ENCODE data around the gene NDST3. TPM values are rescaled to one million over a fixed set of nuclear protein-coding genes. Genes with fewer than 3 reads are reported as not detected.

Gene NDST3
- total RNA-seq, 1 experiment from 2014 or later, result not detected

DNA sequence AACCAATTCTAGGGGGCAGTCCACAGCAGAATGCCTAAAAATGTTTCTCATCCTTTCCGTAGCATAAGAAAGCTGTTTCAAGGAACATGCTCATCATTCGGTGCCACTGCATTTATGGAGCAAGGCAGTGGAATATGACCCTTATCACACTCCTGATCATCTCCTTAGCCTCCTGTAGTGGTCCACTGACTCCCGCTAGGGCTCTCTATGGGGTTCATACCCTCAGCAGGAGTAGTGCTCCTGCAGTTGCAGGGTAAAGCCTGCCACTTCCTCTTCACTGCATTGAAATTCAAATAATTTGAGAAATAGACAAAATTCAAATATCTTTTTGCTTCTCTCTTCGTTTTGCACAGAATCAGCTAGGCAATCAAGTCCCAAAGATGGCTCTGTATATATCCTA lies 107.0 kb downstream of the NDST3 start:
- BruUV-seq (replicated peaks), result no TSS peak
- Histone ChIP-seq H3K27ac (ENCODE audit: low read length) (no peak overlapping the region), H3K27me3 (ENCODE audit: control insufficient read depth, insufficient read depth, low read length) (no peaks in the 10 kb centered on the region), H3K9me3 (ENCODE audit: control insufficient read depth, insufficient read depth, low read depth, low read length) (no peaks in the 10 kb centered on the region), H3K4me1 (ENCODE audit: control insufficient read depth, insufficient read depth, low read length) (no peaks in the 10 kb centered on the region), H3K4me3 (ENCODE audit: low read depth in 2 of 2, low read length in 2 of 2) (no peak overlapping the region), H3K36me3 (ENCODE audit: control insufficient read depth, insufficient read depth, low read length) (no peaks in the 10 kb centered on the region)
- ChIA-PET CTCF (no interaction called here), POLR2A (no interaction called here)
- intact Hi-C loops (cut with micrococcal nuclease; ENCODE audit: unreplicated experiment) (no loop called here), in situ Hi-C loops (cut with HindIII; ENCODE audit: low pct_unique_long_range_greater_than_20kb, low sequenced_read_pairs) (no loop called here)
- no peak for ATAC-seq
- no peak for TF ChIP-seq SIN3A (IDR thresholded peaks at IDR 0.05; ENCODE audit: borderline replicate concordance, insufficient read depth, low read depth, low read length)
- TF ChIP-seq TCF7L2 (IDR thresholded peaks at IDR 0.05; ENCODE audit: low read depth, low read length), result no peak
- no peak for TF ChIP-seq POLR2AphosphoS5 (IDR thresholded peaks at IDR 0.05; ENCODE audit: low read depth, low read length)
- TF ChIP-seq, protein P1, sequence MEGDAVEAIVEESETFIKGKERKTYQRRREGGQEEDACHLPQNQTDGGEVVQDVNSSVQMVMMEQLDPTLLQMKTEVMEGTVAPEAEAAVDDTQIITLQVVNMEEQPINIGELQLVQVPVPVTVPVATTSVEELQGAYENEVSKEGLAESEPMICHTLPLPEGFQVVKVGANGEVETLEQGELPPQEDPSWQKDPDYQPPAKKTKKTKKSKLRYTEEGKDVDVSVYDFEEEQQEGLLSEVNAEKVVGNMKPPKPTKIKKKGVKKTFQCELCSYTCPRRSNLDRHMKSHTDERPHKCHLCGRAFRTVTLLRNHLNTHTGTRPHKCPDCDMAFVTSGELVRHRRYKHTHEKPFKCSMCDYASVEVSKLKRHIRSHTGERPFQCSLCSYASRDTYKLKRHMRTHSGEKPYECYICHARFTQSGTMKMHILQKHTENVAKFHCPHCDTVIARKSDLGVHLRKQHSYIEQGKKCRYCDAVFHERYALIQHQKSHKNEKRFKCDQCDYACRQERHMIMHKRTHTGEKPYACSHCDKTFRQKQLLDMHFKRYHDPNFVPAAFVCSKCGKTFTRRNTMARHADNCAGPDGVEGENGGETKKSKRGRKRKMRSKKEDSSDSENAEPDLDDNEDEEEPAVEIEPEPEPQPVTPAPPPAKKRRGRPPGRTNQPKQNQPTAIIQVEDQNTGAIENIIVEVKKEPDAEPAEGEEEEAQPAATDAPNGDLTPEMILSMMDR (IDR thresholded peaks at IDR 0.05), result no peak
- TF ChIP-seq, protein P2, sequence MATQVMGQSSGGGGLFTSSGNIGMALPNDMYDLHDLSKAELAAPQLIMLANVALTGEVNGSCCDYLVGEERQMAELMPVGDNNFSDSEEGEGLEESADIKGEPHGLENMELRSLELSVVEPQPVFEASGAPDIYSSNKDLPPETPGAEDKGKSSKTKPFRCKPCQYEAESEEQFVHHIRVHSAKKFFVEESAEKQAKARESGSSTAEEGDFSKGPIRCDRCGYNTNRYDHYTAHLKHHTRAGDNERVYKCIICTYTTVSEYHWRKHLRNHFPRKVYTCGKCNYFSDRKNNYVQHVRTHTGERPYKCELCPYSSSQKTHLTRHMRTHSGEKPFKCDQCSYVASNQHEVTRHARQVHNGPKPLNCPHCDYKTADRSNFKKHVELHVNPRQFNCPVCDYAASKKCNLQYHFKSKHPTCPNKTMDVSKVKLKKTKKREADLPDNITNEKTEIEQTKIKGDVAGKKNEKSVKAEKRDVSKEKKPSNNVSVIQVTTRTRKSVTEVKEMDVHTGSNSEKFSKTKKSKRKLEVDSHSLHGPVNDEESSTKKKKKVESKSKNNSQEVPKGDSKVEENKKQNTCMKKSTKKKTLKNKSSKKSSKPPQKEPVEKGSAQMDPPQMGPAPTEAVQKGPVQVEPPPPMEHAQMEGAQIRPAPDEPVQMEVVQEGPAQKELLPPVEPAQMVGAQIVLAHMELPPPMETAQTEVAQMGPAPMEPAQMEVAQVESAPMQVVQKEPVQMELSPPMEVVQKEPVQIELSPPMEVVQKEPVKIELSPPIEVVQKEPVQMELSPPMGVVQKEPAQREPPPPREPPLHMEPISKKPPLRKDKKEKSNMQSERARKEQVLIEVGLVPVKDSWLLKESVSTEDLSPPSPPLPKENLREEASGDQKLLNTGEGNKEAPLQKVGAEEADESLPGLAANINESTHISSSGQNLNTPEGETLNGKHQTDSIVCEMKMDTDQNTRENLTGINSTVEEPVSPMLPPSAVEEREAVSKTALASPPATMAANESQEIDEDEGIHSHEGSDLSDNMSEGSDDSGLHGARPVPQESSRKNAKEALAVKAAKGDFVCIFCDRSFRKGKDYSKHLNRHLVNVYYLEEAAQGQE (IDR thresholded peaks at IDR 0.05; ENCODE audit: insufficient read depth in 1 of 2, low read depth in 2 of 2, low read length in 1 of 2), result no peak
- no peak for DNase-seq (ENCODE audit: low read depth, low spot score)

DNA sequence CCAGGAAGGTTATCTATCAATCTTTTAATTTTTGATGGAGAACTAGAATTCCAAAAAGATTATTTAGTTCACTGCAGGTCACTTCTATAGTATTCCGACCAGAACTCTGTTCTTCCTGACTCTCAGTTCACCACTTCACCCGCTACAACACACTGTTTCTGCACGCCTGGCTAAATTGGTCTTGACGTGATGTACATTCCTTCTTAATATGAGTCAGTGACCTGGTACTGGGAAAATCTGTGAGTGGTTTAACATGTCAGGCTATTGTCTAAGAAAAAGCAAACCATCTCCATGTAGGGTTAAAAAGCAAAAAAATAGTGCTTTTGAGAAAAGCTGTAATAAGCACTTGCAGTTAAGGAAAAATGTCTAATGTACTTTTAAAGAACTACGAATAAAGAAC lies 120.4 kb downstream of the NDST3 start:
- ATAC-seq (no peak), DNase-seq (ENCODE audit: low read depth, low spot score) (no peak)
- no peaks in the 10 kb centered on the region for H3K36me3 ChIP-seq (ENCODE audit: control insufficient read depth, insufficient read depth, low read length)
- H3K27ac ChIP-seq (ENCODE audit: low read length), result no peak overlapping the region
- ChIA-PET CTCF (no interaction called here), POLR2A (no interaction called here)
- in situ Hi-C loops (cut with HindIII; ENCODE audit: low pct_unique_long_range_greater_than_20kb, low sequenced_read_pairs), result no loop called here
- TF ChIP-seq TCF7L2 (IDR thresholded peaks at IDR 0.05; ENCODE audit: low read depth, low read length), result no peak
- TF ChIP-seq, protein P1 (IDR thresholded peaks at IDR 0.05), result no peak
- no peak for TF ChIP-seq SIN3A (IDR thresholded peaks at IDR 0.05; ENCODE audit: borderline replicate concordance, insufficient read depth, low read depth, low read length)
- TF ChIP-seq, protein P2 (IDR thresholded peaks at IDR 0.05; ENCODE audit: insufficient read depth in 1 of 2, low read depth in 2 of 2, low read length in 1 of 2), result no peak
- no peak for TF ChIP-seq POLR2AphosphoS5 (IDR thresholded peaks at IDR 0.05; ENCODE audit: low read depth, low read length)
- H3K4me3 ChIP-seq (ENCODE audit: low read depth in 2 of 2, low read length in 2 of 2), result no peak overlapping the region
- H3K9me3 ChIP-seq (ENCODE audit: control insufficient read depth, insufficient read depth, low read depth, low read length), result no peaks in the 10 kb centered on the region
- H3K27me3 ChIP-seq (ENCODE audit: control insufficient read depth, insufficient read depth, low read length), result no peaks in the 10 kb centered on the region
- intact Hi-C loops (cut with micrococcal nuclease; ENCODE audit: unreplicated experiment), result no loop called here
- no TSS peak for BruUV-seq (replicated peaks)
- no peaks in the 10 kb centered on the region for H3K4me1 ChIP-seq (ENCODE audit: control insufficient read depth, insufficient read depth, low read length)

Measured in Panc1 (cell line).